A549 (cell line): ENCODE measurements around the gene MGLL. TPM values are rescaled to one million over a fixed set of nuclear protein-coding genes. Genes with fewer than 3 reads are reported as not detected.

Experiments used
- ATAC-seq, 2 experiments: fragments of 200-7000 bp in 1 of 2; fragments of >200 bp in 1 of 2; cut with Nextera tagmentation in 1 of 2; cut with Tn5 transposase in 1 of 2; 3 replicates each; pipeline versions ENCODE4 v1.8.0 to v1.9.1; 2018 to 2020; ENCODE audit warnings: mild to moderate bottlenecking in 1 of 2, moderate library complexity in 1 of 2
- CTCF ChIA-PET: fragments of 300-600 bp; sonication (Branson Sonifier 250); formaldehyde crosslinking; extraction: SDS; loops from one replicate; lab custom pipeline; 2021; ENCODE audit warnings: antibody characterized with exemption, inconsistent platforms; lab: Yijun Ruan, JAX
- POLR2A ChIA-PET: fragments of 350-600 bp; formaldehyde crosslinking; extraction: SDS; loops from one replicate; lab custom pipeline; 2021; ENCODE audit warnings: antibody characterized with exemption, inconsistent platforms; lab: Yijun Ruan, JAX
- DNase-seq, 2 experiments: peaks; one replicate each; pipeline versions ENCODE4 v3.0.0 to v3.0.0-alpha.2; 2011 to 2016; ENCODE audit warnings: low read depth in 1 of 2, low spot score in 1 of 2
- FAIRE-seq: peaks from 2 replicates; lab custom pipeline; 2011; peaks lifted over from hg19 to GRCh38; lab: Jason Lieb, UNC
- H3K27ac ChIP-seq, 2 experiments: fragments of >200 bp; sonication (Bioruptor Twin); formaldehyde crosslinking; 3 replicates each; pipeline ENCODE4 v1.5.1; 2016 to 2017
- H3K4me1 ChIP-seq: fragments of >200 bp; sonication (Bioruptor Twin); formaldehyde crosslinking; 3 replicates; pipeline ENCODE4 v1.6.1; 2016
- H3K4me2 ChIP-seq: fragments of >200 bp; sonication (Bioruptor Twin); formaldehyde crosslinking; 3 replicates; pipeline ENCODE4 v1.6.1; 2016
- H3K4me3 ChIP-seq: fragments of >200 bp; sonication (Bioruptor Twin); formaldehyde crosslinking; 3 replicates; pipeline ENCODE4 v1.5.1; 2016
- H3K9me3 ChIP-seq: fragments of >200 bp; sonication (Bioruptor Twin); formaldehyde crosslinking; 3 replicates; pipeline ENCODE4 v1.6.1; 2016
- BHLHE40 ChIP-seq: IDR thresholded peaks from 2 replicates; pipeline ENCODE4 v1.6.1; 2012; ENCODE audit warnings: low read depth, low read length, inconsistent platforms
- CBX2 ChIP-seq: fragments of 200-600 bp; sonication (generic); IDR thresholded peaks from 2 replicates; pipeline ENCODE4 v1.6.1; 2016; ENCODE audit warnings: low read depth, mild to moderate bottlenecking, borderline replicate concordance
- CBX8 ChIP-seq: fragments of 200-600 bp; sonication (generic); IDR thresholded peaks from 2 replicates; pipeline ENCODE4 v1.6.1; 2016
- EHF ChIP-seq: fragments of 250-450 bp; sonication (Bioruptor Pico); IDR thresholded peaks from 2 replicates; pipeline ENCODE4 v1.5.0; 2020; ENCODE audit warnings: mild to moderate bottlenecking
- EHMT2 ChIP-seq: fragments of 200-600 bp; sonication (generic); IDR thresholded peaks from 2 replicates; pipeline ENCODE4 v1.6.1; 2016; ENCODE audit warnings: antibody characterized with exemption, low read depth, mild to moderate bottlenecking, moderate library complexity
- EP300 ChIP-seq, 2 experiments: fragments of >200 bp; sonication (Bioruptor Twin); formaldehyde crosslinking; IDR thresholded peaks; 2 replicates in 1 of 2; 3 replicates in 1 of 2; pipeline ENCODE4 v1.6.1; 2016 to 2017
- FOSB ChIP-seq: fragments of 250-450 bp; sonication (Bioruptor Pico); IDR thresholded peaks from 2 replicates; pipeline ENCODE4 v1.5.0; 2020; ENCODE audit warnings: mild to moderate bottlenecking, moderate library complexity
- FOXS1 ChIP-seq: fragments of 250-450 bp; sonication (Bioruptor Pico); IDR thresholded peaks from 2 replicates; pipeline ENCODE4 v1.5.0; 2020; ENCODE audit warnings: mild to moderate bottlenecking, moderate library complexity
- HEYL ChIP-seq: fragments of 250-450 bp; sonication (Bioruptor Pico); IDR thresholded peaks from 2 replicates; pipeline ENCODE4 v1.8.0; 2021; ENCODE audit warnings: mild to moderate bottlenecking, moderate library complexity
- HOXB13 ChIP-seq: fragments of 250-450 bp; sonication (Bioruptor Pico); IDR thresholded peaks from 2 replicates; pipeline ENCODE4 v1.5.0; 2020; ENCODE audit warnings: low read depth, mild to moderate bottlenecking, moderate library complexity
- JUN ChIP-seq, 2 experiments: fragments of >200 bp; sonication (Bioruptor Twin); formaldehyde crosslinking; IDR thresholded peaks; 2 replicates in 1 of 2; 3 replicates in 1 of 2; pipeline ENCODE4 v1.6.1; 2016 to 2017
- KDM5A ChIP-seq: fragments of 200-600 bp; sonication (generic); IDR thresholded peaks from 2 replicates; pipeline ENCODE4 v1.6.1; 2016; ENCODE audit warnings: antibody characterized with exemption, mild to moderate bottlenecking
- NPAS2 ChIP-seq: fragments of 250-450 bp; sonication (Bioruptor Pico); IDR thresholded peaks from 2 replicates; pipeline ENCODE4 v1.8.0; 2022; ENCODE audit warnings: mild to moderate bottlenecking, moderate library complexity, borderline replicate concordance
- RAD21 ChIP-seq, 2 experiments: fragments of >200 bp in 1 of 2; sonication (Bioruptor Twin) in 1 of 2; formaldehyde crosslinking in 1 of 2; IDR thresholded peaks in 1 of 2; conservative IDR thresholded peaks in 1 of 2; 2 replicates in 1 of 2; 3 replicates in 1 of 2; pipeline ENCODE4 v1.6.1; 2012 to 2018; ENCODE audit warnings: inconsistent platforms in 1 of 2
- RARB ChIP-seq: fragments of 250-450 bp; sonication (Bioruptor Pico); IDR thresholded peaks from 2 replicates; pipeline ENCODE4 v1.8.0; 2021; ENCODE audit warnings: mild to moderate bottlenecking, moderate library complexity
- RCOR1 ChIP-seq: fragments of 150-350 bp; IDR thresholded peaks from 2 replicates; pipeline ENCODE4 v1.6.1; 2014; ENCODE audit warnings: antibody characterized with exemption, low read length, low read depth
- RNF2 ChIP-seq: fragments of 200-600 bp; sonication (generic); IDR thresholded peaks from 2 replicates; pipeline ENCODE4 v1.6.1; 2016; ENCODE audit warnings: low read depth, mild to moderate bottlenecking, antibody characterized with exemption, moderate library complexity, borderline replicate concordance
- SMC3 ChIP-seq: fragments of >200 bp; sonication (Bioruptor Twin); formaldehyde crosslinking; IDR thresholded peaks from 3 replicates; pipeline ENCODE4 v1.6.1; 2018; ENCODE audit warnings: inconsistent platforms
- ZC3H11A ChIP-seq: fragments of 450-650 bp; IDR thresholded peaks from 2 replicates; pipeline ENCODE4 v1.6.1; 2014; ENCODE audit warnings: antibody characterized with exemption, mild to moderate bottlenecking
- WGBS: methylation state at CpG from one replicate; pipeline ENCODE4 v1.1.6; 2017; ENCODE audit errors: missing lambda C conversion rate; 5-methylcytosine and 5-hydroxymethylcytosine counted together
- polyA plus RNA-seq, 4 experiments: library from polyadenylated mRNA; depleted of rRNA in 3 of 4; stranded (reverse); fragments of >200 nt; fragmentation: RNase III in 1 of 4; extraction: RNeasy Plus Mini Kit Qiagen cat#74134 plus additional on column Dnase treatment in 1 of 4; gene quantifications; 2 replicates in 3 of 4; 3 replicates in 1 of 4; pipeline ENCODE4 v1.2.3, GENCODE V29; 2011 to 2017
- TF ChIP-seq, protein P1 (sequence below): fragments of 150-350 bp; IDR thresholded peaks from 2 replicates; pipeline ENCODE4 v1.6.1; 2014; ENCODE audit warnings: low read depth, mild to moderate bottlenecking, low read length
- TF ChIP-seq, protein P2 (sequence below): fragments of >200 bp; sonication (Bioruptor Twin); formaldehyde crosslinking; IDR thresholded peaks from 2 replicates; pipeline ENCODE4 v1.6.1; 2016

The MGLL gene
- polyA plus RNA-seq, 2 of the 4 experiments (the other 2 are of a cell fraction) = 38.5 to 41.5 TPM

DNA sequence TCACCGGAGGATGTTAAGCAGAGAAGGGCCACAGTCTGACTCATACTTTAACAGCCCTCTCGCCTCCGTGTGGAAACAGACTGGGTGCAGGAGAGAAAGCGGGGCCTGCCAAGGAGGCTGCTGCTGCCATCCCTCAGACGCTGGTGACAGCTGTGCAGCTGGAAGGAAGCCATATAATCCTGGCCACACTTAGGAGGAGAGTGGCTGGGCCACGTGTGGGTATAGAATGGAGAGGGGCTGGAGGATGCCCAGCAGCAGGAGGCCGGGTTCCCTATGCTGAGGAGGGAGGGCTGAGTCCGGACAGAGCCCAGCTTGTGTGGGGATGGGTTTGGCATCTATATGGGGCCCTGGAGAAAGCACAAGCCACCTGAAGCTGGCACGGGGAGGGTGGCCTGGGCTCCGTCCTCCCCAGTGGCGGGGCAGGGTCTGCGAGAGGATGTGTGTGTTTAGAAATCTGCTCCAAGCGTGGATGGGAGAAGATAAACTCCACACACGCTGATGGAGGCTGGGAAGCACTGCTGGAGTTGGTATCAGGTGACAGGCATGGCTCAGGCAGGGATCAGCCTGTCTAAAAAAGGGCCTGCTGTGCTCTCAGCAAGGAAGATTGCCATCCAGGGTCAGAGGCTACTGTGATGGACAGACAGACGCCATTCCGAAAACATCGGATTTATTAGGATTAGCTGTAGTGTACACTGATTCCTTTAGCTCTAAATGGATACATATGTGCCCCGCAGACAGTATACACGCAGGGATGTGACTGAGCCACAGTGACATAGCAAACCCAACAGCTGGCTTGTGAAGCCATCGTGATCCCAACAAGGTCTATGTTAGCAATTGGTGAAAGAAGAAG, 133.7 kb downstream of the MGLL start (continued):
- TF ChIP-seq FOSB (CRISPR knock-in tag) (no peak), HOXB13 (CRISPR knock-in tag) (no peak), RNF2 (no peak), RARB (CRISPR knock-in tag) (no peak), ZC3H11A (no peak)

DNA sequence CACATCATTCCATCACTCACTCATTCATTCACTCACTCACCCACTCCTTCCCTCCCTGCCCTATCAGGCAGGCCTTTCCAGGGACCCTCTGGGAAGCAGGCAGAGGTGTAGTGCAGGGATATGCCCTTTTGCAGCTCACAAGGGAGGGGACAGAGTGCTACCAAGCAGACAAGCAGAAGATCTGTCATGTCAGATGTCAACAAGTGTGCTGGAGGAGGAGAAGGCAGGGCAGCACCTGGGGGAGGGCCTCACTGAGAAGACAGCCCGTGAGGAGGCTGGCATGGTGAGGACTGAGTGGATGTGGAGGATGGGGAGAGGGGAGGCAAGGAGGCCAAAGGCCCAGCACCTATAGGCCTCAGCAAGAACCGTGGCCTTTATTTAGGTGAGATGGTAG, 134.3 kb downstream of the MGLL start:
- TF ChIP-seq NPAS2 (CRISPR knock-in tag) (no peak), CBX2 (no peak), RCOR1 (no peak), KDM5A (no peak), SMC3 (no peak), HEYL (CRISPR knock-in tag) (no peak)
- H3K4me1 ChIP-seq = peaks cover 29% of the 10 kb centered on the region
- ChIA-PET POLR2A (no interaction called here), CTCF (interaction anchor here (12.9 kb wide), 1 partner anchor 270 kb away, joined by 111 read pairs; no protein-coding TSS in a partner anchor)
- no peak overlapping the region for H3K4me3 ChIP-seq
- no peak for DNase-seq
- H3K4me2 ChIP-seq = no peak overlapping the region
- 67% methylated on average over 1 of the region's 2 CpGs for WGBS
- ATAC-seq = no peak
- no peaks in the 10 kb centered on the region for H3K9me3 ChIP-seq
- H3K27ac ChIP-seq = no peak overlapping the region; a peak in 1 of 6 replicates
- FAIRE-seq = no peak

DNA sequence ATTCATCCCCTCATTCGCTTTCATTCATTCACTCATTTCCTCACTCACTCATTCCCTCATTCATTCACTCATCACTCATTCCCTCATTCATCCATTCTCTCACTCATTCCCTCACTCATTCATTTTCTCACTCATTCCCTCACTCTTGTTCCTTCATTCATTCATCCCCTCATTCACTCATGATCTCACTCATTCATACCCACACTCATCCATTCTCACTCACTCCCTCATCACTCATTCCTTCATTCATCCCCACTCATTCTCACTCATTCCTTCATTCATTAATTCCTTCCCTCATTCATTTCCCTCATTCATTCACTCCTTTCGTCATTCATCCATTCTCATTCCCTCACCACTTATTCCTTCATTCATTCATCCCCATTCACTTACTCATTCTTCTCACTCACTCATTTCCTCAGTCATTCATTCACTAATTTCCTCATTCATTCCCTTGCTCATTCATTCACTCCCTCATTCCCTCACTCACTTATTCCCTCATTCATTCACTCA, 135.0 kb downstream of the MGLL start:
- H3K4me3 ChIP-seq = no peak overlapping the region
- no peaks in the 10 kb centered on the region for H3K9me3 ChIP-seq
- peaks cover 29% of the 10 kb centered on the region for H3K4me1 ChIP-seq
- no peak for ATAC-seq
- no peak overlapping the region for H3K4me2 ChIP-seq
- ChIA-PET CTCF (no interaction called here), POLR2A (no interaction called here)
- H3K27ac ChIP-seq = no peak overlapping the region
- FAIRE-seq = no peak
- TF ChIP-seq, protein P1, sequence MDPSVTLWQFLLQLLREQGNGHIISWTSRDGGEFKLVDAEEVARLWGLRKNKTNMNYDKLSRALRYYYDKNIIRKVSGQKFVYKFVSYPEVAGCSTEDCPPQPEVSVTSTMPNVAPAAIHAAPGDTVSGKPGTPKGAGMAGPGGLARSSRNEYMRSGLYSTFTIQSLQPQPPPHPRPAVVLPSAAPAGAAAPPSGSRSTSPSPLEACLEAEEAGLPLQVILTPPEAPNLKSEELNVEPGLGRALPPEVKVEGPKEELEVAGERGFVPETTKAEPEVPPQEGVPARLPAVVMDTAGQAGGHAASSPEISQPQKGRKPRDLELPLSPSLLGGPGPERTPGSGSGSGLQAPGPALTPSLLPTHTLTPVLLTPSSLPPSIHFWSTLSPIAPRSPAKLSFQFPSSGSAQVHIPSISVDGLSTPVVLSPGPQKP = no peak
- no peak for TF ChIP-seq EHF
- TF ChIP-seq CBX8 = no peak
- no peak for TF ChIP-seq RAD21 (conservative IDR thresholded peaks at IDR 0.05 in 1 of 2, IDR thresholded peaks at IDR 0.05 in 1 of 2)
- TF ChIP-seq EP300 (IDR thresholded peaks at IDR 0.05) = no peak
- no peak for TF ChIP-seq BHLHE40
- TF ChIP-seq, protein P2, sequence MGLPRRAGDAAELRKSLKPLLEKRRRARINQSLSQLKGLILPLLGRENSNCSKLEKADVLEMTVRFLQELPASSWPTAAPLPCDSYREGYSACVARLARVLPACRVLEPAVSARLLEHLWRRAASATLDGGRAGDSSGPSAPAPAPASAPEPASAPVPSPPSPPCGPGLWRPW = no peak
- no peak for TF ChIP-seq RARB (CRISPR knock-in tag)
- TF ChIP-seq FOSB (CRISPR knock-in tag) = no peak
- TF ChIP-seq RNF2 = no peak
- no peak for TF ChIP-seq HOXB13 (CRISPR knock-in tag)
- TF ChIP-seq FOXS1 (CRISPR knock-in tag) = no peak
- TF ChIP-seq EHMT2 = no peak
- no peak for DNase-seq
- WGBS = 93% methylated on average over 2 of the region's 2 CpGs

DNA sequence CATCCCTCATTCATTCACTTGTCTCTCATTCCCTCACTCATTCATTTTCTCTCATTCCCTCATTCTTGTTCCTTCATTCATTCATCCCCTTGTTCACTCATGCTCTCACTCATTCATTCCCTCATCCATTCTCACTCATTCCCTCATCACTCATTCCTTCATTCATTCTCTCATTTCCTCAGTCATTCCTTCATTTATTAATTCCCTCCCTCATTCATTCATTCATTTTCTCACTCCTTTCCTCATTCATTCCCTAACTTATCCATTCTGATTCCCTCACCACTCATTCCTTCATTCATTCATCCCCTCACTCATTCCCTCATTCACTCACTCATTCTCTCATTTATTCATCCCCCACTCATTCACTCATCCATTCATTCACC, 135.8 kb downstream of the MGLL start:
- no peak for TF ChIP-seq JUN (IDR thresholded peaks at IDR 0.05)
- Histone ChIP-seq H3K4me3 (no peak overlapping the region), H3K9me3 (no peaks in the 10 kb centered on the region), H3K4me2 (no peak overlapping the region), H3K27ac (no peak overlapping the region), H3K4me1 (peaks cover 21% of the 10 kb centered on the region)
- DNase-seq (no peak), FAIRE-seq (no peak), ATAC-seq (no peak)
- ChIA-PET CTCF (no interaction called here), POLR2A (no interaction called here)
